ENCODE measurements around the gene TMEM116. TPM values are rescaled to one million over a fixed set of nuclear protein-coding genes. Genes with fewer than 3 reads are reported as not detected.

The TMEM116 gene
- total and polyA plus RNA-seq, 10 of the 15 experiments (the other 5 are each of a cell fraction or from before 2014, with no cell fraction given): 6.0 to 25.7 (median 8.5) TPM

- TF ChIP-seq E2F8 (IDR thresholded peaks at IDR 0.05; ENCODE audit: low read depth, partially characterized antibody) (no peak), TCF12 (IDR thresholded peaks at IDR 0.05; ENCODE audit: low read depth, low read length) (no peak), ASH2L (IDR thresholded peaks at IDR 0.05; ENCODE audit: borderline replicate concordance, low read depth) (no peak)
Observed at GRCh38 chr12:111978545-111978944, 34.4 kb downstream of the TMEM116 start (continued).

DNA sequence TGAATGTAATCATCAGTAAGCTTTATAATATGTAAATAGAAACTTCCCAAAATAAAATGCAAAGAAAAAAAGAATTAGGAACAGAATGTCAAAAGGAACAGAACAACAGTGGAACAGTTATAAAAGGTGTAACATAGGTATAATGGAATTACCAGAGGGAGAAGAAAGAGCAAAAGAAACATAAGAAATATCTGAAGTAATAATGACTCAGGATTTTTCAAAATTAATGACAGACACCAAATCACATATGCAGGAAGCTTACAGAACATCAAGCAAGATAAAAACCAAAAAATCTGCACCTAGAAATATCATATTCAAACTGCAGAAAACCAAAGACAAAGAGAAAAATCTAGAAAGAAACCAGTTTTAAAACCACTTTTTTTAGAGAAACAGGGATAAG lies 36.1 kb downstream of the TMEM116 start:
- H3K9me3 ChIP-seq (replicated peaks; ENCODE audit: control insufficient read depth, insufficient read depth, low read length): no peaks in the 10 kb centered on the region; the same call in 2 of the 3 replicates
- no peaks in the 10 kb centered on the region; the same call in 1 of the 2 replicates for H4K20me1 ChIP-seq (ENCODE audit: control insufficient read depth, insufficient read depth)
- no peak overlapping the region for H3K4me2 ChIP-seq (ENCODE audit: control insufficient read depth, insufficient read depth)
- no peak overlapping the region for H2AFZ ChIP-seq (ENCODE audit: control insufficient read depth, low read depth, low read length)
- H3K27ac ChIP-seq (ENCODE audit: control insufficient read depth, insufficient read depth): no peak overlapping the region
- in situ Hi-C loops (cut with MboI) (no loop called here), intact Hi-C loops (cut with micrococcal nuclease; ENCODE audit: unreplicated experiment) (no loop called here)
- FAIRE-seq (no peak), DNase-seq (ENCODE audit: low read depth, low spot score) (no peak), ATAC-seq (no peak)
- no peak overlapping the region for H3K4me3 ChIP-seq
- no peaks in the 10 kb centered on the region for H3K36me3 ChIP-seq (ENCODE audit: control insufficient read depth in 2 of 2, insufficient read depth in 2 of 2, low read length in 1 of 2)
- no peaks in the 10 kb centered on the region for H3K27me3 ChIP-seq (replicated peaks in 1 of 2; ENCODE audit: control insufficient read depth in 2 of 2, insufficient read depth in 2 of 2, low read length in 1 of 2)
- ChIA-PET SMC1A (ENCODE audit: uncharacterized antibody, unreplicated experiment) (interaction anchor here (0.7 to 1.3 kb wide), 4 partner anchors 15 to 446 kb away, joined by 3 to 4 read pairs (median 4); no protein-coding TSS in a partner anchor), POLR2A (no interaction called here), RAD21 (ENCODE audit: unreplicated experiment) (no interaction called here), CTCF (no interaction called here)
- no peak overlapping the region for H3K9ac ChIP-seq (ENCODE audit: control insufficient read depth, insufficient read depth, low read length)
- no peaks in the 10 kb centered on the region for H3K4me1 ChIP-seq (ENCODE audit: control insufficient read depth, insufficient read depth, low read length)
- H3K79me2 ChIP-seq (ENCODE audit: control insufficient read depth, insufficient read depth, low read length): no peaks in the 10 kb centered on the region
- BruUV-seq (replicated peaks): no TSS peak
- TF ChIP-seq ZBTB40 (IDR thresholded peaks at IDR 0.05; ENCODE audit: borderline replicate concordance) (no peak), TCF3 (IDR thresholded peaks at IDR 0.05; ENCODE audit: borderline replicate concordance, insufficient read depth, low read depth, low read length) (no peak), EZH2 (IDR thresholded peaks at IDR 0.05; ENCODE audit: borderline replicate concordance, control insufficient read depth, low read depth, low read length) (no peak), MYC (IDR thresholded peaks at IDR 0.05; ENCODE audit: insufficient read depth, insufficient read length, insufficient replicate concordance, low read length, severe bottlenecking) (no peak), NFYB (IDR thresholded peaks at IDR 0.05; ENCODE audit: insufficient read depth, low read depth, low read length) (no peak), GABPA (IDR thresholded peaks at IDR 0.05; ENCODE audit: low read depth) (no peak), MEF2A (IDR thresholded peaks at IDR 0.05; ENCODE audit: insufficient read depth, low read depth, low read length) (no peak), ATF7 (IDR thresholded peaks at IDR 0.05; ENCODE audit: low read depth) (no peak), KAT2A (conservative IDR thresholded peaks at IDR 0.05; ENCODE audit: control insufficient read depth, low read depth, low read length) (no peak), E2F4 (IDR thresholded peaks at IDR 0.05; ENCODE audit: low read depth, low read length) (no peak), ZZZ3 (IDR thresholded peaks at IDR 0.05; ENCODE audit: control insufficient read depth, insufficient read length, low read depth) (no peak)

Data from GM12878 (cell line).